ENCODE data around the gene INSL4.
A peak's percentile ranks its signal among the peaks of the same experiment; 100 is the strongest.

The INSL4 gene

GRCh38 chr9:5265939-5266338, 34.7 kb downstream of the INSL4 start:
- no peak for DNase-seq (ENCODE audit: low spot score)
- H3K27ac ChIP-seq, result no peak overlapping the region
- POLR2A ChIA-PET (ENCODE audit: low non-redundant PET), result no interaction called here
- TF ChIP-seq CTCF (conservative IDR thresholded peaks at IDR 0.05; ENCODE audit: low read depth), result no peak
- CTCF ChIA-PET, result no interaction called here

GRCh38 chr9:5269249-5269715, 38.1 kb downstream of the INSL4 start:
- ChIA-PET POLR2A (ENCODE audit: low non-redundant PET) (no interaction called here), CTCF (no interaction called here)
- TF ChIP-seq CTCF (conservative IDR thresholded peaks at IDR 0.05; ENCODE audit: low read depth), result no peak
- DNase-seq (ENCODE audit: low spot score), result peak; percentile 12
- H3K27ac ChIP-seq, result no peak overlapping the region

- POLR2A ChIA-PET (ENCODE audit: low non-redundant PET), result no interaction called here
- CTCF ChIA-PET, result interaction anchor here (0.6 kb wide), 1 partner anchor 180 kb away, joined by 3 read pairs; no protein-coding TSS in a partner anchor
- DNase-seq (ENCODE audit: low spot score), result no peak
- no peak overlapping the region for H3K27ac ChIP-seq
- TF ChIP-seq CTCF (conservative IDR thresholded peaks at IDR 0.05; ENCODE audit: low read depth), result no peak
These were observed 43.6 kb downstream of the INSL4 start for GRCh38 chr9:5274770-5275169.

GRCh38 chr9:5278486-5278885, 47.3 kb downstream of the INSL4 start:
- ChIA-PET CTCF (no interaction called here), POLR2A (ENCODE audit: low non-redundant PET) (no interaction called here)

More at GRCh38 chr9:5278486-5278885, 47.3 kb downstream of the INSL4 start:
- no peak for TF ChIP-seq CTCF (conservative IDR thresholded peaks at IDR 0.05; ENCODE audit: low read depth)
- no peak for DNase-seq (ENCODE audit: low spot score)
- no peak overlapping the region for H3K27ac ChIP-seq

All from RWPE1 (cell line).